T-helper 2 cell treated with Interferon-gamma antibody and Interleukin-4, amounts not matched to agents 100 ng/mL and 5 ng/mL, for 36 hours (primary cell): ENCODE data around the gene UNC79. TPM values are rescaled to one million over a fixed set of nuclear protein-coding genes. Genes with fewer than 3 reads are reported as not detected.

Experiments used
- intact Hi-C: fragments of 100-400 bp; cut with micrococcal nuclease; formaldehyde crosslinking; loops from one replicate; pipeline ENCODE4 v1.15.1; 2023
- total RNA-seq: library from RNA; stranded (reverse); gene quantifications from 2 replicates; pipeline ENCODE4 v1.2.3, GENCODE V29; 2022

Gene UNC79
- total RNA-seq, 1 donor from 2014 or later = not detected

GRCh38 chr14:93705513-93706156 lies 274.9 kb downstream of the UNC79 start:
- intact Hi-C loops = no loop called here

DNA sequence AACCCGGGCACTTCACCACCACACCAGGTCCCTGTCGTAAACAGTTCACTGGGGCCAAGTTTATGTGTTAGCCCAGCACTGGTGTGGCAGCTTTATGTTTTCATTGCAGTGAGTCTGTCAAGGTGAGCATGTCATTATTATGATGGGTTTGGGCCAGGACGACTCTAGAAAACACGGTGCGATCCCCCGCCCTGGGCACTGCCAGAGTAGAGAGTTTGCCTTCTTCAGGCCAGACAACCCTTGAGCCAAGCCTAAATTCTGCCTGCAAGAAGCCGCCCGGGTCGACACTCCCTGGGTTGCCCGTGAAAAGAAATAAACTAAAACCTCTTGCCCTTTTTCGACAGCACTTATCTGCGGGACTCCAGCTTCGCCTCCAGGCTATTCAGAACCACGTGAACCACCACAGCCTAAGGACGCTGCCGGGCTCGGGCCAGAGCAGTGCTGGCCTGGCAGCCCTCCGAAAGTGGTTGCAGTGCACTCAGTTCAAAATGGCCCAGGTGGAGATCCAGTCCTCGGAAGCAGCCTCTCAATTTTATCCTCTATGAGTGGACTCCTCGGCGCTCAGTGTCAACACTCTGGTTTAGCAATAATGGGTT lies 275.7 kb downstream of the UNC79 start:
- intact Hi-C loops = no loop called here

- intact Hi-C loops = no loop called here
Measured at GRCh38 chr14:93707475-93707874, 276.7 kb downstream of the UNC79 start.

GRCh38 chr14:93708311-93708734 lies 277.6 kb downstream of the UNC79 start:
- intact Hi-C loops = no loop called here

- intact Hi-C loops = no loop called here
Measured at GRCh38 chr14:93708800-93709199, 278.1 kb downstream of the UNC79 start.

- intact Hi-C loops = no loop called here
Measured at GRCh38 chr14:93709249-93709648, 278.5 kb downstream of the UNC79 start.

GRCh38 chr14:93712079-93712837 lies 281.5 kb downstream of the UNC79 start:
- intact Hi-C loops = no loop called here

GRCh38 chr14:93712838-93713724 lies 282.3 kb downstream of the UNC79 start:
- intact Hi-C loops = no loop called here

DNA sequence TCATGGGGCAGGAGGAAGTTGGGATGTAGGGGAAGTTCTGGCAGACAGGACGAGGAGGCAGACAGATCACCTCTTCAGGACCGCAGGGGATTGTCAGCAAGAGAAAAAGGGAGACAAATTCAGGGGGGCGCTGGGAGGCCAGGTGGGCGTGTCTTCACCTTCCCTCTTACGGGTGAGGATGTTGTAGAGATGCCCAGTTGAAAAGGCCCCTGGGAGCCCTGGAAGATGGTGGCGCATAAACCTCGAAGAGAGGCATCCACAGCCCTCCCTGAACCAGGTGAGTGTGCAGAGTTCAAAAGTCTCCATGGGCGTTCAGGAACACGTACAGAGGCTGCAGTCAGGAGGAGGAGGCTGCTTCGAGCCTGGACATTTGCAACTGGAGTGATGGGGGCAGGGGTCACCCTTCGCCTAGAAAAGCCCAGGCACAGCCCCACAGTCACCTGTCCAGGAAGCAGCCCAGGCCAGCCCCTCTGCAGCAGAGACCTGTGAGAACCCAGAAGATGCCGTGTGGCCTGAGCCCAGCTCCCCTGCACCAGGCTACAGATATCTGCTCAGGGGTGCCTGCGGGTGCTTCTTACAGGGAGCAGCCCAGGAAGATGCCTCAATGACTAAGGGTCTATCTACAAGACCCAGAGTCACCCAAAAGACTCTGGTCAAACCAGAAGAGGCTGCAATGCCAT lies 283.1 kb downstream of the UNC79 start:
- intact Hi-C loops = no loop called here

GRCh38 chr14:93714605-93715004 lies 283.9 kb downstream of the UNC79 start:
- intact Hi-C loops = no loop called here

GRCh38 chr14:93715279-93715927 lies 284.7 kb downstream of the UNC79 start:
- intact Hi-C loops = no loop called here

DNA sequence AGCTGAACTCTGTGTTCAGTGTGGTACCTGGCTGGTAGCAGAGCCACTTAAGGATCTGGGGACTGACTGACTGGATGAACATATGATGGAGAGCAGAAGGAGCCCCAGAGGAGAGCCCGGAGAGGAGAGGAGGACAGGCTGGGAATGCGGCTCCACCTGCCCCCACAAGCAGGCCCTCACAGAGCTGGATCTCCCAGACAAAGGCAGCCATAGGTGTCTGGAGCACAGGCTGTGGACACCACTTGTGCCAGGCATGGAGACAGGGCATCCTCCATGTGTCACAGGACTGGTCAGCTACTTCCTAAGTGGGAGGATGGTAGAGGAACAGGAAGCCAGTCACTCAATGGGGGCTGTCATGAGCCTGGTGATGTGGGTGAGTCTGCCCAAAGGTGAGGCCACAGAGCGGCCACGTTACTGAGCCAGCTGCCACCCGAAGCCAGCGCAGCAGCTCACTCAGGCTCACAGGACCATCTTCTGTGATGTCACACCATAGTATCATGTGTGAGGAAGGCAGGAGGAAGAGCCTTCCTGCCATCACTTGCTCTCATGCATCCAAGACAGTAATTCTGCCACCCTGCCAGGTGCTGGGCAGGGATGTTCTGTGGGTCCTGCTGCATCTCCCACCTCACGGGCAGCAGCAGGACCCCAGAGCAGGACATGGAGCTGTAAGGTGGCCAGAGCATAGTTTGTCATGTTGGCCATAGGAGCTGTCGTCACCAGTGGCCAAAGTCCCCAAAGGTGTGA lies 285.4 kb downstream of the UNC79 start:
- intact Hi-C loops = no loop called here

DNA sequence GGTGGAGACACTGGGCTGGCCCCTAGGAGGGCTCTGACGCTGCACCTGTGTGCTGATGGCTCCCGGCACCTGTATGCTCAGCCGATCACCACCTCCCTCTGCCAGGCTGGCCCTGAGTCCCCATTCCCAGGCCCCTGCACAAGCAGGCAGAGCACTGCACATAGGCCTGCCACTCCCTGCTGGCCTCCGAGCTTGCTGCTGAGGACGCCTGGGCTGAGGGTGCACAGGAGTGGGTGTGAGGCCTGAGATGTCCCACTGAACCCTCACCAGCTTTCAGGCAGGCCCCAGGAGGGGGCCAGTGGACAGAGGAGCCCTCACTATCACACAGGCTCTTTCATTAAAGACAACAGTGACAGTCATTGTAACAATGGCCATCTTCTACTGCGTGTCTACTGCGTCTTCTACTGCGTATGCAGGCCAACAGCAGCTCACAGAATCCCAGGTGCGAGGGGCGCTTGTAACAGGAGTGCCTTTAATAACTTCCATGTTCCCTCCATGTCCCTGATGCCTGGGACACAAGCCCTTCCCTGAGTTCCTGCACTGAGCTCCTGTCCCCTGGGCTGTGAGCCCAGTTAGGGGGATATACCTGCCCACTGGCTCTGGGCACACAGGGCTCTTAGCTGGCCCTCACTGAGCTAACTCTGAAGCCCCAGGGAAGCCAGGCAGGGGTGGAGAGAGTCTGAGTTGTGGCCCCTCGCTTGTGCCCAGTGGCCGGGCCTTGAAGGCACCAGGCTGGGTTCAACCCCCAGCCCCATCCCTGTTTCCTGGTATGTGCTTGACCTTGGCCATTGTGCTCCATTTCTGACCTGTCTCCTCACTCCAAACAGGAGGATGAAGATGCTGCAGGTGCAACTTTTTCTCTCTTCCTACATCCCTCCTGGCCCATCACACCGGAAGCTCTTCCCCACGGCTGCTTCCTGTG lies 286.3 kb downstream of the UNC79 start:
- intact Hi-C loops = no loop called here

DNA sequence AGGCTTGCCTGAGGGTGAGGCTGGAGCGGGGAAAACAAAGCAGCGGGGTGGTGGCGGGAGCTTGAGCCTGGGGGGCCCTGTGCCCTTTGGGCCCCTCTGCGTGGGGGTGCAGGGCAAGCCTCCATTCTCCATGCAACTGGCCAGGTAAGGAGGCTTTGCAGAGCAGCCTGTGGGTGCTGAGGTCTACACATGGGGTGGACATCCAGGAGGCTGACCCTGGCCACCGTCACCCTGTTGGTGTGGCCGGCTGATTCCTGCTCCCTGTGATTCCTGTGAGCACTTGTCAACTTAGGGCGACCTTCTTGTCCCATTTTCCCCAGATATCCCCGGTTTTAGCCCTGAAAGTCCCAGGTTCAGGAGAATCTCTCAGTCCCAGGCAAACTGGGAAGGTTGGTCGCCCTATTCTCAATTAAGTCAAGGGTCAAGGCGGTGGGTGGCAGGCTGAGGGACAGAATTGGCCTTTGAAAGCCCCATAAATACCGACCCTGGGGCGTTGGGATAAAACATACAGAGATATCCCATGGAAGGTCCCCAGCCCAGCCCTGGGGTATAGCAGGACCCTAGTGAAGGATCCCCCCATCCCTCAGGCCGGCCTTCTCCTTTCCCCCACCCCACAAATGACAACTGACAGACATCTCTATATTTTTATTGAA lies 287.1 kb downstream of the UNC79 start:
- intact Hi-C loops = no loop called here

DNA sequence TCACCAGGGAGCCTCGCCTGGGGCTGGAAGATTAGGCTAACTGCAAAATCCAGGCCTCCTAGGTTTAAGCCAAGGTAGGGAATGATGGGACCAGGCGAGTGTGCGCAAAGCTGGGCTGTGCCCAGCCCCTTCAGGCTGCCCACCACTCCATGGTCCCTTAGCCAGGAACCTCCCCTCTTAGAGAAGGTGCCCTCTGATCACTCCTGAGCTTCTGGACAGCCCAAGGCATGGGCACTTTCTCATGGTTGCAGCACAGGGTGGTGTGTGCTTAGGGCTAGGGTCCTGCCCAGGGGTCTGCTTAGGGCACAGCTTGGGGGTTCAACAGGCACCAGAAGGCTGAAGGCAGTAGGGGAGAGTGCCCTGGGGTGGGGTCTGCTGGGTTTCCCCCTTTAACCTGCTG lies 288.5 kb downstream of the UNC79 start:
- intact Hi-C loops = no loop called here

- intact Hi-C loops = no loop called here
Measured at GRCh38 chr14:93720076-93720815, 289.5 kb downstream of the UNC79 start.

GRCh38 chr14:93720981-93721483 lies 290.3 kb downstream of the UNC79 start:
- intact Hi-C loops = no loop called here
